Amniotic stem cell (primary cell): ENCODE measurements around the gene KCNJ2.

Experiments
- DNase-seq: peaks from one replicate; lab custom pipeline; 2025; lab: John Stamatoyannopoulos, UW

KCNJ2 gene

DNA sequence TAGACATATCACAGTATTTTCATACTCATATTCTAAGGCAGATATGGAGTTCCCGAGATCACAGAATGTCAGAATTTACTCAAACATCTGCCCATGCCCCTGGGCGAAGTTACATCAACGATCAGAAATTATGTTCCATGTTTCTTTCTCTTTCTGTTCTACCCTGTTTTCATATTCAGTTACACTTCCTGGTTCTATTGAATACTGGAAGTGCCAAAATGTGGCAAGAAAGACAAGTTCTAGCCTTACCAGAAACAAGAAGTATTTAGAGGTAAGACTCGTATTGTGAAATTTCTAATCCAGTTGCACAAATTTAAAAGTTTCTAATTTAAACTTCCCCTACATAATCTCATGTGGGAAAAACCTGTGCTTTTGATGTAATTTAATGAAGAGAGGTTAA lies 36.1 kb downstream of the KCNJ2 start:
- no peak for DNase-seq

DNA sequence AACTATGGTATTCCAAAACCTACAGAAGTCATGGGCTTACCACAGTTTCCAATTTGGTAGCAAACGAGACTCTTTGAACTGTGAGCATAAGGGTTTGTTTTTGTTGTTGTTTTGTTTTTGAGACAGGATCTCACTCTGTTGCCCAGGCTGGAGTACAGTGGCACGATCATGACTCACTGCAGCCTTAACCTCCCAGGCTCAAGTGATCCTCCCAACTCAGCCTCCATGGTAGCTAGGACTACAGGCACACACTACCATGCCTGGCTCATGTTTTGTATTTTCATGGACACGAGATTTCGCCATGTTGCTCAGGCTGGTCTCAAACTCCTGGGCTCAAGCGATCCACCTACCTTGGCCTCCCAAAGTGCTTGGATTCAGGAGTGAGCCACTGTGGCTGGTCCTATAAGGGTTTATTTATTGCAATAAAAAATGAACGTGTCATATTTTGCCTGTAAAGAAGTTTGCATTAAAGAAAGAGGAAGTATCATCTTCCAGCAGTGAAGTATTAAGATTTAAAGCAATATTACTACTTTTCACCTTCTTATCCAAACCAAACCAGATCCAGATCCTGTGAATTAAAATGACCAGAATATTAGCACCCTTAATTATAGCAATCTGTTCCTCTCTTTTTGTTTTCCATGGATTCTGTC lies 37.2 kb downstream of the KCNJ2 start:
- DNase-seq, result no peak

DNA sequence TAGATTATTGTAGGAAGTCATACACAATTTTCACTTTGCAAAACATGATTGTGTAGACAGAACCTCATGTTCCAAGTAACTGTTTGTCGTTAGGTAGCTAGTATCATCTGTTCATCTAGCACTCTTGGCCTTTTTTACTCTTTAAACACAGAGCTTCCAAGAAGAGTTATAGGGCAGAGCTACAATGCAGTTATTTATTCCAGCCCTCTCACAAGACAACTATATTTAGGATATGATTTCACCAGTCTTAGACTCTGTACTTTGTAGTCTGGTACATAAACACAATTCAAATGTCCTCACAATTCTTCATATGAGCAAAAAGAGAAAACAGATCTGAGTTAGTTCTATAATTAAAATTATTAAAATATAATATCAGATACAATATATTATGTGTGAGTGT lies 37.9 kb downstream of the KCNJ2 start:
- DNase-seq, result no peak

- DNase-seq, result no peak
Observed at GRCh38 chr17:70208080-70208794, 38.9 kb downstream of the KCNJ2 start.

DNA sequence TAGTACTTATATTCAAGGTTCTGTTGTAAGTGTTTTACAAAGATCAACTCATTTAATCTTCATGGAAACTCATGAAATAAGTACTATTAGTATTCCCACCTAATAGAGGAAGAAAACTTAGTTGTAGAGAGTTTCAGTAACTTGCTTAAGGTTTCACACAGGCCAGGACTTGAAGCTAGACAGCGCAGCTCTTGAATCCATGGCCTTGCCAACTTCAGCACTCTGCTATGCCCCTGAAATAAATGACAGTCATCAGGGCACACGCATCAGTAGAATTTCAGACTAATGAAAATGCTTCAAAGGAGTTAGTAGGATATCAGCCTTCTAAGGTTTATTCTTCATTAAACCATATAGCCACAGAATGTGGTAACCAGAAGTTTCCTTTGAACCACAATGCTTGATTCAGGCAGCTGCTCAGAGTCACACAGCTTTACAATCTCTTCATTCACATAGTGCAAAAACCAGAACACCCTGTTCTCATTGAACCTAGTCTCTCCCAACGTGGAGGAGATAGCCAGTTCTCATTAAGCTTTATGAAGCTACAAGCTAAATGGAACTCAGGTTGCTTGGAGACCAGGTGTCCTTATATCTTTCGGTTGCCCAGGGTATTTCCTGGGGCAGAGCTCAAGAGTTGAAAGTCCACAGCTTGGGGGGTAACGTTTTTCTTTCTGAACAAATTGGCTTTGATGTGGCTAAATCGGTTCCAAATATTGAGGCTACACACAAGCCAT lies 39.7 kb downstream of the KCNJ2 start:
- DNase-seq, result no peak

- no peak for DNase-seq
Observed at GRCh38 chr17:70215656-70216055, 46.3 kb downstream of the KCNJ2 start.

DNA sequence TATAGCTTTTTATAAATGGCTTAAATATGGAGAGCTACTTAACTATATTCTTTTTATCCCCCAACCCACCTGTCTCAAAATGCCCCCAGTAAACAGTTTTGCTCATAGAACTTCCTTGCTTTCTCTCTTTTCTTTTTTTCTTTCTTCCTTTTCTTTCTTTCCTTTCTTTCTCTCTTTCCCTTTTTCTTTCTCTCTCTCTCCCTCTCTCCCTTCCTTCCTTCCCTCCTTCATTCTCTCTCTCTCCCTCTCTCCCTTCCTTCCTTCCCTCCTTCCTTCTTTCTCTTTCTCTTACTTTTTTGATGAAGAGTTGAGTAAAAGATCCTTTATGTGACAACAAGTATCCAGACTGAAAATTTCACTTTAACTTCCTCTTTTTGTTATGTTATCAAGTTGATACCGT lies 48.2 kb downstream of the KCNJ2 start:
- DNase-seq, result no peak

DNA sequence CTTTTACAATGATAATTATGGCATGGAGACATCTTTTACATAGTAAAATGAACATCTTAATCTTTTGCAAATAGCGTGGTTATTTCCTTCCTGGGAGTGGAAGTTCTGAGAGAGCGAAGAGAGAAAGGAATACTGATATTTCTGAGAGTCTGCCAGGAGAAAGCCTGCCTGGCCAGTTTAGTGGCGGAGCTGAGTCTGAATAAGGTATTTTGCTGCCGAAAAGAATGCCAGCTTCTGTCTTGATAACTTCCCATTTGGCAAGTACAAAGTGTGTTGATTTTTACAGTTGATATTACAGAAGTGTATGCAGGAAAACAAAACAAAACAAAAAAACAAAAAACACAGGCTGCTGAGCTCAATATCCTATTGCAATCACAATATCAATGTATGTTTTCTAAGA lies 55.9 kb downstream of the KCNJ2 start:
- DNase-seq, result no peak
